NCI-H524 treated with DMSO at 0.1 percent for 48 hours (cell line): ENCODE results near the gene ZNF500.
"Not testable (repeated sequence)": the region's sequence is repeated elsewhere in the genome, so short reads cannot be mapped to it uniquely, and the experiment has no call there.

ENCODE experiments used
- DNase-seq: peaks from one replicate; lab custom pipeline; 2025; lab: John Stamatoyannopoulos, UW

The ZNF500 gene

GRCh38 chr16:4796982-4797804 is 30.2 kb upstream of the ZNF500 start:
- DNase-seq: no peak

- no peak for DNase-seq
These were observed 29.0 kb upstream of the ZNF500 start for GRCh38 chr16:4795828-4796572.

- DNase-seq: no peak
These were observed 28.3 kb upstream of the ZNF500 start, which contains the start of gene SMIM22 for GRCh38 chr16:4795181-4795827. TSS of gene SMIM22 (plus strand) at chr16:4795369. CDS start at chr16:4795735, 366 bp downstream.

GRCh38 chr16:4792951-4793513 is 26.1 kb upstream of the ZNF500 start:
- no peak for DNase-seq

GRCh38 chr16:4790871-4791270 is 23.9 kb upstream of the ZNF500 start:
- no peak for DNase-seq

GRCh38 chr16:4790261-4790660 is 23.3 kb upstream of the ZNF500 start:
- no peak for DNase-seq

GRCh38 chr16:4788910-4789309 is 21.9 kb upstream of the ZNF500 start:
- no peak for DNase-seq

GRCh38 chr16:4788489-4788889 is 21.5 kb upstream of the ZNF500 start:
- DNase-seq: no peak

- DNase-seq: peak; percentile 98
These were observed 20.9 kb upstream of the ZNF500 start, which contains the start of gene SEPTIN12 for GRCh38 chr16:4787627-4788482. TSS of gene SEPTIN12 (minus strand) at chr16:4788345. CDS start at chr16:4787645, 700 bp downstream.

- DNase-seq: no peak
These were observed 20.1 kb upstream of the ZNF500 start for GRCh38 chr16:4787068-4787467.

- DNase-seq: no peak
These were observed 18.9 kb upstream of the ZNF500 start for GRCh38 chr16:4785758-4786433.

- not testable (repeated sequence) for DNase-seq
These were observed 17.6 kb upstream of the ZNF500 start for GRCh38 chr16:4784444-4784987.

GRCh38 chr16:4783951-4784336 is 17.0 kb upstream of the ZNF500 start:
- no peak for DNase-seq

- DNase-seq: no peak
These were observed 16.4 kb upstream of the ZNF500 start for GRCh38 chr16:4783251-4783950.

- DNase-seq: no peak
These were observed 13.3 kb upstream of the ZNF500 start for GRCh38 chr16:4780235-4780634.

- no peak for DNase-seq
These were observed 11.1 kb upstream of the ZNF500 start for GRCh38 chr16:4778050-4778392.

GRCh38 chr16:4777339-4778049 is 10.5 kb upstream of the ZNF500 start:
- no peak for DNase-seq

- no peak for DNase-seq
These were observed 9.3 kb upstream of the ZNF500 start for GRCh38 chr16:4776141-4776705.

- no peak for DNase-seq
These were observed 8.0 kb upstream of the ZNF500 start for GRCh38 chr16:4775005-4775404.
